HG02588 (cell line): ENCODE measurements around the gene LCNL1.
"Not testable (repeated sequence)": the region's sequence is repeated elsewhere in the genome, so short reads cannot be mapped to it uniquely, and the experiment has no call there.

Experiments used
- ATAC-seq: cut with Tn5 transposase; IDR thresholded peaks from one replicate; pipeline ENCODE4 v1.9.1; 2021; ENCODE audit warnings: mild to moderate bottlenecking, moderate library complexity; ENCODE audit not compliant: unreplicated experiment

Gene LCNL1

GRCh38 chr9:136991993-136992818 lies 9.4 kb downstream of the LCNL1 start, which contains the start of gene PAXX:
TSS of gene PAXX (plus strand) at chr9:136992422. CDS start at chr9:136992444, 22 bp downstream.
- ATAC-seq = peak; percentile 74

DNA sequence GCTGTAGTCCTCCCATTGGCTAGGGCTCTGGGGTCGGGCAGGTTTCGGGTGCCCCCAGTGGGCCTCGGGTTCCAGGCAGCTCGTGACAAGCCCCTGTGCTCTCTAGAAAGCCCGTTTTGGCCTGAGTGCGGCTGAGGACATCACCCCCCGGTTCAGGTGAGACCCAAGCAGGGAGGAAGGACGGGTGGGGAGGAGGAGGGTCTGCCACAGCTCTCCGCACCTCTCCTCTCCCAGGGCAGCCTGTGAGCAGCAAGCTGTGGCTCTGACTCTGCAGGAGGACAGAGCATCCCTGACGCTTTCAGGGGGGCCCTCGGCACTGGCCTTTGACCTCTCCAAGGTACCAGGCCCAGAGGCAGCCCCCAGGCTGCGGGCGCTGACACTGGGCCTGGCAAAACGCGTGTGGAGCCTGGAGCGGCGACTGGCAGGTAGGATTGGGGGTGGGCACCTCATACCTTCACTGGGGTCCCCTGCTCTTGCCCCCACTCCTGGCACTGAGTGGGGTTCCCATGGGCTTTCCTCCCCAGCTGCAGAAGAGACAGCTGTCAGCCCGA lies 10.1 kb downstream of the LCNL1 start:
- ATAC-seq = no peak

DNA sequence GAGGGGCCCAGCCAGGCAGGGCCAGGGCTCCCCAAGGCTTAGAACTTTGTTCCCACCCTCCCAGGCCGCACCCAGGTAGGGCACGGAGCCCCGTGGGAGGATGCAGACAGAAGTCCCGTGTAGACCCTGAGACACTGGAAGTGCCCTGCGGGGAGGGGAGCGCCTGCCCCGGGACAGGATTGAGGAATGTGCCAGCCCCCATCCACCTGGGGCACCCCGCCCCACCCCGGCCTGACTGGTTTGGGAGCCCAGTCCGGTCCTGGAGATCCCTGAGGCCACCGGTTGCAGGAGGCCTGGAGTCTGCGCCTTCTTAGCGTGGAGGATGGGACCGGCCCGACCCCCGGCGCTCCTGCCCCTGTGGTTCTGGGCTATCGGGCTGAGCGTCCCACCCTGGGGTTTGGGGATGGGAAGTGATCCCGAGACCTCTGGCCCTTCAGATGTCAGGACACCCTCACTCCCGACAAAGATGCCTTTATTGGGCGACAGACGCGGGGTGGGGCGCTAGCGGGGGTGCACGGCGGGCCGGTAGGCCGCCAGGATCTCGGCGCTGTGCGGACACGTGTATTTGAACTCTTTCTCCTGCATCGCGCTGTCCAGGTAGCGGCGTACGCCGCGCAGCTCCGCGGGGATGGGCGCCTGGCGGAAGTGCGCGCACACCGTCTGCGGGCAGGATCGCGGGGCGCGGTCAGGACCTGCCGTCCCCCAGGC lies 11.5 kb downstream of the LCNL1 start:
- no peak for ATAC-seq

DNA sequence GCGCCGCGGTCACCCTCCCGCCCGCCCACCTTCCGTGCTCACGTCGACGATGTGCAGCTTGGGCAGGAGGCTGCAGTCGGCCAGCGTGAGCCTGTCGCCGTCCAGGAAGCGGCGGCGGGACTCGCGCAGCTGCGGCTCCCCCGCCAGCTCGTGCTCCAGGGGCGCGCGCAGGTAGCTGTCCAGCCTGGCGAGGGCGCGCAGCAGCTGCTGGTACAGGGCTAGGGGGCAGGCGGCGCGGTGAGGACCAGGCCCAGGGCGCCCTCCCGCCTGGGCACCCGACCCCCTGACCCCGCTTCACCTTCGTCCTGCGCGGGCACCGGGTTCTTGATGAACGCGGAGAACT lies 12.1 kb downstream of the LCNL1 start:
- ATAC-seq = no peak

GRCh38 chr9:136995362-136995761 lies 12.6 kb downstream of the LCNL1 start:
- ATAC-seq = no peak

- ATAC-seq = no peak
Measured at GRCh38 chr9:136995772-136996311, 13.0 kb downstream of the LCNL1 start.

GRCh38 chr9:136996361-136997292 lies 13.8 kb downstream of the LCNL1 start, which contains the start of gene CLIC3:
TSS of gene CLIC3 (minus strand) at chr9:136996568. CDS start at chr9:136996543, 25 bp downstream.
- no peak for ATAC-seq

GRCh38 chr9:136997371-136997770 lies 14.6 kb downstream of the LCNL1 start:
- no peak for ATAC-seq

GRCh38 chr9:136997830-136998234 lies 15.0 kb downstream of the LCNL1 start:
- no peak for ATAC-seq

- no peak for ATAC-seq
Measured at GRCh38 chr9:137000177-137000930, 17.6 kb downstream of the LCNL1 start.

- ATAC-seq = no peak
Measured at GRCh38 chr9:137001857-137002645, 19.3 kb downstream of the LCNL1 start.

- ATAC-seq = no peak
Measured at GRCh38 chr9:137002646-137003041, 19.9 kb downstream of the LCNL1 start.

GRCh38 chr9:137004285-137004684 lies 21.5 kb downstream of the LCNL1 start:
- ATAC-seq = not testable (repeated sequence)

DNA sequence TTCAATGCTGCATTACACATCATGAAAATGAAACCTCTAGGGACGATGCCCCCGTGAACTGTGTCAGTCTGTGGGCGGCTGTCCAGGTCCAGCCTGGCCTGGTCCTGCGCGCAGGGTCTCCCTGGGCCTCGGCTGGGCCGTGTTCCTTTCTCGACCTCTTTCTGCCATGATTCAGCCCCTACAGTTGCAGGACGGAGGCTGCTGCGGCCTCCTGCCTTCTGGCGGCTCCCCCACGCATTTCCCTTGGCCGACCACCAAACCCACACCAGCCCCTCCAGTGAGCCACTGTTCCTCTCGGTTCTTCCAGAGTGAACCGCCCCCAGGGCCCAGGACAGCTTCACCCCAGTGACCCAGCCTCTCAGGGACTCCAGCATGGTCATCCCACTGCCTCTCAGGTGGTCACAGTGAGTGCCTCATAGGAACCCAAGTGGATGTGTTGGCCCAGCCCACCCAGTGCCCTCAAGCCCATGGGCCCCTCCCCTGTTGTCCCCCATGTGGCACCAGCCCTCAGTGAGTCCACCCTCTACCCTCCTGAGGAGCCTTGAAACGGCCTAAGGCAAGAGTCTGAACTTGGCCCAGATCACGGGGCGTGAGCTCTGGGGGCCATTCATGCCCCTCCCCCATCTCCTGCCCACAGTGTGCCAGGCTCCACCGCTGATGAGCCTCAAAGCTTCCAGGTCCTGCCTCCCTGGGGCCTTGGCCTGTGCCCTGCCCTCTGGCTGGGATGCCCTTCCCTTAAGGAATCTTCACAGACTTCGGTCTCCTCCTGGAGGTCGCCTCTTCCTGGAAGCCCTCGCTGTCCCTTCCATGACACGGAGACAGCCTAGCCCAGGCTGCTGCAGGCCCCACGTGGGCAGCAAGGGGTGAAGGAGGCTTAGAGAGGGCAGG lies 23.6 kb downstream of the LCNL1 start:
- no peak for ATAC-seq

GRCh38 chr9:137007108-137007815 lies 24.5 kb downstream of the LCNL1 start:
- ATAC-seq = no peak

DNA sequence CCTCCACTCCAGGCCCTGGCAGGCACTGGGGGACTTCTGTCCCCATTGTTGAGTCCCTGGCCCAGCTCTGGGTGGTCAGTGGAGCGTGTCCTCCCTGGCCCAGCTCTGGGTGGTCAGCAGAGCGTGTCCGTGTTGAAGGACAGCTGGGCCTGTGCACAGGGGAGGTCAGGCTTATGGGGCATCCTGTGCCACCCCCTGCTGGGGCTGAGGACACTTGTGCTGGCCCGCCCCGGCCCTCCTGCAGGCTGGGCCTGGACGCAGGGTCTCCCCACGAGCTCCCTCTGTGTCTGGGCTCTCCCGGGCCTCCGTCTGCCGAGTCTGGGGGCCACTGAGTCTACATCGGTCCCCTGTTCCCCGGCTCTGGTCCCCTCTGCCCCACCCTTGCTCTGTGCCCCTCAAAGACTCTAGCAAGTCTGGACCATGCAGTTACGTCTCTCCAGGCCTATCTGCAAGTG lies 25.1 kb downstream of the LCNL1 start:
- ATAC-seq = no peak

- ATAC-seq = no peak
Measured at GRCh38 chr9:137008312-137008711, 25.5 kb downstream of the LCNL1 start.
